Endothelial cell (in vitro differentiated cells): ENCODE measurements around the gene COG7. TPM values are rescaled to one million over a fixed set of nuclear protein-coding genes. Genes with fewer than 3 reads are reported as not detected.
"Not testable (repeated sequence)": the region's sequence is repeated elsewhere in the genome, so short reads cannot be mapped to it uniquely, and the experiment has no call there.

Experiments
- DNase-seq: peaks from one replicate; pipeline ENCODE4 v3.0.0; 2021; ENCODE audit warnings: low spot score
- H3K27ac Mint-ChIP-seq: one replicate; pipeline ENCODE4 v1.8.0; 2021; ENCODE audit warnings: mixed read lengths, inconsistent platforms; ENCODE audit not compliant: unreplicated experiment
- H3K27me3 Mint-ChIP-seq: one replicate; pipeline ENCODE4 v1.8.0; 2021; ENCODE audit warnings: mild to moderate bottlenecking, moderate library complexity, mixed read lengths, inconsistent platforms; ENCODE audit not compliant: unreplicated experiment
- H3K36me3 Mint-ChIP-seq: one replicate; pipeline ENCODE4 v1.8.0; 2021; ENCODE audit warnings: mild to moderate bottlenecking, low read depth, mixed read lengths, inconsistent platforms; ENCODE audit not compliant: unreplicated experiment
- H3K4me1 Mint-ChIP-seq: one replicate; pipeline ENCODE4 v1.8.0; 2021; ENCODE audit warnings: mild to moderate bottlenecking, mixed read lengths, inconsistent platforms; ENCODE audit not compliant: unreplicated experiment
- H3K4me3 Mint-ChIP-seq: one replicate; pipeline ENCODE4 v1.8.0; 2021; ENCODE audit warnings: mild to moderate bottlenecking, mixed read lengths, inconsistent platforms; ENCODE audit not compliant: unreplicated experiment
- H3K9me3 Mint-ChIP-seq: one replicate; pipeline ENCODE4 v1.8.0; 2021; ENCODE audit warnings: mixed read lengths, inconsistent platforms; ENCODE audit not compliant: unreplicated experiment
- total RNA-seq: library from RNA; stranded (reverse); fragmentation: NEBNext Ultra II Directional; extraction: Animal tissue kit (Norgen Biotek cat#: 25700); gene quantifications from one replicate; pipeline ENCODE4 v1.2.1, GENCODE V29; 2021; ENCODE audit not compliant: unreplicated experiment
- TF ChIP-seq, protein P1 (sequence below): fragments of 200-600 bp; sonication (generic); IDR thresholded peaks from one replicate; pipeline ENCODE4 v1.5.0; 2021; ENCODE audit warnings: antibody characterized with exemption; ENCODE audit not compliant: unreplicated experiment

The COG7 gene
- total RNA-seq, 1 donor from 2014 or later, result 10.1 TPM

DNA sequence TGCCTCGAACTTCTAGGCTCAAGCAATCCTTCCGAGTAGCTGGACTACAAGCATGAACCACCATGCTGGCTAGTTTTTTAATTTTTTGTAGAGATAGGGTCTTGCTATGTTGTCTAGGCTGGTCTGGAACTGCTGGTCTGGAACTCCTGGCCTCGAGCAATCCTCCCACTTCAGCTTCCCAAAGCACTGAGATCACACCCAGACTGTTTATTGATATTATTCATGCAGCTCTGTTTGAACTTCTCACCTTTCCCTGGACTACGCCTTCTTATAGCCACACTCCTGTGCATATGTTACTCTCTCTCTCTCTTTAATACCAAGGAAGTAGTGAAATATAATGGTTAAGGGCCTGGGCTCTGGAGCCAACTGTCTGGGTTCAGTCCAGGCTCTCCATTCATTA is 4.6 kb downstream of the COG7 start:
- H3K27ac Mint-ChIP-seq, result no peak overlapping the region
- no peaks in the 10 kb centered on the region for H3K9me3 Mint-ChIP-seq
- H3K27me3 Mint-ChIP-seq, result no peaks in the 10 kb centered on the region
- H3K36me3 Mint-ChIP-seq, result peaks cover 3% of the 10 kb centered on the region
- DNase-seq, result no peak
- TF ChIP-seq, protein P1, sequence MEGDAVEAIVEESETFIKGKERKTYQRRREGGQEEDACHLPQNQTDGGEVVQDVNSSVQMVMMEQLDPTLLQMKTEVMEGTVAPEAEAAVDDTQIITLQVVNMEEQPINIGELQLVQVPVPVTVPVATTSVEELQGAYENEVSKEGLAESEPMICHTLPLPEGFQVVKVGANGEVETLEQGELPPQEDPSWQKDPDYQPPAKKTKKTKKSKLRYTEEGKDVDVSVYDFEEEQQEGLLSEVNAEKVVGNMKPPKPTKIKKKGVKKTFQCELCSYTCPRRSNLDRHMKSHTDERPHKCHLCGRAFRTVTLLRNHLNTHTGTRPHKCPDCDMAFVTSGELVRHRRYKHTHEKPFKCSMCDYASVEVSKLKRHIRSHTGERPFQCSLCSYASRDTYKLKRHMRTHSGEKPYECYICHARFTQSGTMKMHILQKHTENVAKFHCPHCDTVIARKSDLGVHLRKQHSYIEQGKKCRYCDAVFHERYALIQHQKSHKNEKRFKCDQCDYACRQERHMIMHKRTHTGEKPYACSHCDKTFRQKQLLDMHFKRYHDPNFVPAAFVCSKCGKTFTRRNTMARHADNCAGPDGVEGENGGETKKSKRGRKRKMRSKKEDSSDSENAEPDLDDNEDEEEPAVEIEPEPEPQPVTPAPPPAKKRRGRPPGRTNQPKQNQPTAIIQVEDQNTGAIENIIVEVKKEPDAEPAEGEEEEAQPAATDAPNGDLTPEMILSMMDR, result no peak
- H3K4me1 Mint-ChIP-seq, result peaks cover 5% of the 10 kb centered on the region
- no peak overlapping the region for H3K4me3 Mint-ChIP-seq

DNA sequence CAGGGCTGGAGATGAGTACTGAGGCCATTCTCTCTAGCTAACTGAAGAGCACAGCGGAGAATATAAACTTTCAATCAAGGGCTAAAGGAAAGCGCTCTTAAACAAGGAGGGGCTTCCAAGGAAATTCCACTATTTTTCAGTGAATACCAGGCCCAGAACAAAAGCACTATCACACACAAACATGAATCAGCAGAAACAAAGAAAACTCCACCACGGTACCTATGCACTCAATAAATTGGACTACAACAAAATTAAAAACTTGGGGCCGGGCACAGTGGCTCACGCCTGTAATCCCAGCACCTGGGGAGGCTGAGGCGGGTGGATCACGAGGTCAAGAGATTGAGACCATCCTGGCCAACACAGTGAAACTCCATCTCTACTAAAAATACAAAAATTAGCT is 15.4 kb downstream of the COG7 start:
- H3K27ac Mint-ChIP-seq, H3K9me3 Mint-ChIP-seq, H3K27me3 Mint-ChIP-seq, H3K36me3 Mint-ChIP-seq, H3K4me3 Mint-ChIP-seq, H3K4me1 Mint-ChIP-seq, DNase-seq: not testable (repeated sequence)

DNA sequence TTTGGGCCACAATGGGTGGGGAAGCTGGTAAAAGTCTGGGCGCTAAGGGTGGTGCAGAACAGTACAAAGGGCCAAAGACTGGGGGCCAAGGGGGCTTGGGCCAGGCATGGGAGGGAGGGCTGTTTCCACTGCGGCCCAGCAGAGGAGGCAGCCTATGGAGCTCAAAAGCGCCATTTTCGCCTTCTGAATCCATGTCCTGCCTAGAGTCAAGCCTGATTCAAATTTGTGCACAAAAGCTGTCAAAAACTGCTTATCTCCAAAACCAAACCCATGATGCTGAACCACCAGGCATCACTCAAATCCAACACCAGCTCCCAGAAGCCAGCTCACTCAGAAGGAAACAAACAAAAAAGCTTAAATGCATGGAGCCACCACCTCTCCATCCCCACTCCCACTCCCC is 16.0 kb downstream of the COG7 start:
- H3K27ac Mint-ChIP-seq, result no peak overlapping the region
- no peaks in the 10 kb centered on the region for H3K36me3 Mint-ChIP-seq

DNA sequence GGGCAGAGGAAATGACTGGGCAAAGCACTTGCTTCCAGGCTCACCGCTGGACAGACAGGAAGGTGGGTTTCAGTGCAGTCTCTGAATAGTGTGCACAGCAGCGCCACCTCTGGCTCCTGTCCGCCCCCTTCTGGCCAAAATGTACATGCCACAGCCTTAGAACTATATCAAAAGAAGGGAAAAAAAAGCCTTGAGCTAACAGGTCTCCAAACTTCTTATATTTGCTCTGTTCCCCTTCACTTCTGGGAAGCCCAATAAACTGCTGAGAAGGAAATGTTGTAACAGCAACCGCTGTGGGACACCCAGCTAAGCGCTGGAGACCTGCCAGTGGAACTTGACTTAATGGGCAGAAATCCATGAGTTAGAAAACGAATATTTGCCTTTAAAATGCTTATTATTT is 17.5 kb downstream of the COG7 start:
- H3K9me3 Mint-ChIP-seq, result no peaks in the 10 kb centered on the region
- no peak overlapping the region for H3K27ac Mint-ChIP-seq
- no peaks in the 10 kb centered on the region for H3K27me3 Mint-ChIP-seq
- peak; percentile 79 for DNase-seq
- H3K4me3 Mint-ChIP-seq, result no peak overlapping the region
- TF ChIP-seq, protein P1, result peak; percentile 92
- no peaks in the 10 kb centered on the region for H3K4me1 Mint-ChIP-seq
- H3K36me3 Mint-ChIP-seq, result no peaks in the 10 kb centered on the region

More for the DNA sequence above, 16.0 kb downstream of the COG7 start:
- no peaks in the 10 kb centered on the region for H3K27me3 Mint-ChIP-seq
- no peak for DNase-seq
- no peaks in the 10 kb centered on the region for H3K4me1 Mint-ChIP-seq
- H3K9me3 Mint-ChIP-seq, result no peaks in the 10 kb centered on the region
- H3K4me3 Mint-ChIP-seq, result no peak overlapping the region
- TF ChIP-seq, protein P1, result no peak

DNA sequence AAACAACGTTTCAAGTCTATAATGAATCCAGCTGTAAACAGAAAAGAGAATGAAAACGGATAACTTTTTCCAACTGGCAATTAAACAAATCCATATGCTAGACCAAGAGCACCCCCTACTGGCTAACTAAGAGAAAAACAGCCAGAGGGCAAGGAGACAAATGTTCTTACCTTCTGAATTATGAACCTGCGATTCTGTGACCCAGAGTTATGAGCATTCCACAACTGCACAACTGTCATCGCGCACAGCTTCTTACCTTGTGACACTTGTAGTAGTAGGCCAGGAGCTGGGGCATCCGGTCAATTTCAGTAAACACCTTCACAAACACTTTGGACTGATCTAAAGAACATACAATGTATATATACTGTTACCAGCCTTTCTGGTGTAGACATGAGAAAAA is 18.6 kb downstream of the COG7 start:
- no peaks in the 10 kb centered on the region for H3K27me3 Mint-ChIP-seq
- no peaks in the 10 kb centered on the region for H3K36me3 Mint-ChIP-seq
- no peaks in the 10 kb centered on the region for H3K4me1 Mint-ChIP-seq
- TF ChIP-seq, protein P1, result peak; percentile 96
- no peaks in the 10 kb centered on the region for H3K9me3 Mint-ChIP-seq
- peak; percentile 44 for DNase-seq
- no peak overlapping the region for H3K27ac Mint-ChIP-seq
- H3K4me3 Mint-ChIP-seq, result no peak overlapping the region
